HG03280 (cell line): Measurements from ENCODE around the gene DYNLL2.
"Not testable (repeated sequence)": the region's sequence is repeated elsewhere in the genome, so short reads cannot be mapped to it uniquely, and the experiment has no call there.

Experiments used
- ATAC-seq: cut with Tn5 transposase; IDR thresholded peaks from one replicate; pipeline ENCODE4 v1.9.1; 2021; ENCODE audit warnings: mild to moderate bottlenecking, moderate library complexity; ENCODE audit not compliant: unreplicated experiment

The DYNLL2 gene

DNA sequence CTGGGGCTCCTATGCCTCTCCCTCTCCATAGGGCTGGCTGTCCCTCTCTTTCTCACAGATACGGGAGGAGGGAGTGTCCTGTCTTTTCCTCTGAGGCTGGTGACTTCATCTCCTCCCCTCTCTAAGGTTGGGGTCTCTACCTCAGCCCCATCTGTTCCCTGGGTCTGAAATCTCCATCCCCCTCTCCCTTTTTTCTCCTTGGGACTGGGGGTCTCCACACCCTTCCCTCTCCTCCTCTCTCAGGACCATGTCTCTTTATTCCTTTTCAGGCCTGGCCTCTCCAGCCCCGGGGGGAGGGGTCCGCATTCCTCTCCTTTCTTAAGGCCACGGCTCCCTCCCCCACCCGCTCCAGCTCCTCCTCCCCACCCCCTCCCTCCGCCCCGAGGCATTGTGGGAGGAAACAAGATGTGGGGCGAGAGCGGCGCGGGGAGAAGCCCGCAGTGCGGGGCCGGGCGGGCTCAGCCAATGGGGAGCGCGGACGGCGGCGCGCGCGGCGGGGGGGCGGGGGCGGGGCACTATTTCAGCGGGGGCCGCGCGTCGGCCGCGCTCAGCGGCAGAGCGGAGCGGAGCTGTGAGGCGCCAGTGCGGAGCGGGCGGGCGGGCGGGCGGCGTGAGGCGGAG, at the start of gene DYNLL2:
DYNLL2 (plus strand) TSS at position 550 of the 621 bp plus-strand sequence. CDS start 3,672 bp downstream, outside the sequence.
- ATAC-seq = peak; percentile 73

DNA sequence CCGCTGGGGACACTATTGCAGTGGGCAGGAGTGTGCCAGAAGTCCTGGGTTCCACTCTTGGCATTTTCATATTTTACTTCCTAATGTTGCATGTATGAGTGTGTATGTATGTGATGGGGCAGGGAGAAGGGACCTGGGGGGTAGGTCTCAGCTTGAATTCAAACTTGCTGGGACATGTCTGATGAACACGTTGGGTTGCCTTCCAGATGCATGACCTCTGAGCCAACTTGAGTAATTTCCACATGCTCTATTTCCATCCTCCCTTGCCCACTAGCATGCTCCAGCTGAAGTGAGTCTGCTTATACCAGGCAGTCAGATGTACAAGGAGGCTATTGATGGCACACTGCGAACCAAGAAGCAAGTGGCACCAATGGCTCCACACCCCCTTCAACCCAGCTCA, 43.2 kb upstream of the DYNLL2 start:
- no peak for ATAC-seq

DNA sequence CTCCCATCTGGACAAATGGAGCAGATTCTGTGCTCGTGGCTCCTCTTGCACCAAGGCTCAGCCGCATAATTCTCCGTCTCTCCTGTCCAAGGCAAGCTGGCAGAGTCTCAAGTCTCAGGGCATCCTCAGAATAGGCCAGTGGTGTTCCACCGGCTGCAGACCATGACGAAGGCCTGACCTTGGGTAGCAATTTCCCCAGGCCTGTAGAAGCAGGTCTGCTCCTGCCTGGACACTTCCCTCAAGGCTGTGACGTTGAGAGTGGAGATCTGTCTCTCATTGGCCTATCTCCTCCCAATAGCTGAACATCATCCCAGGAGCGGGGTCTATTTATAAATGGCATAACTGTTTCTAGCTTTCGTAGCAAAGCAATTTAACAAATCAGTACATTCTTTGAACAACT, 42.8 kb upstream of the DYNLL2 start:
- ATAC-seq = no peak

DNA sequence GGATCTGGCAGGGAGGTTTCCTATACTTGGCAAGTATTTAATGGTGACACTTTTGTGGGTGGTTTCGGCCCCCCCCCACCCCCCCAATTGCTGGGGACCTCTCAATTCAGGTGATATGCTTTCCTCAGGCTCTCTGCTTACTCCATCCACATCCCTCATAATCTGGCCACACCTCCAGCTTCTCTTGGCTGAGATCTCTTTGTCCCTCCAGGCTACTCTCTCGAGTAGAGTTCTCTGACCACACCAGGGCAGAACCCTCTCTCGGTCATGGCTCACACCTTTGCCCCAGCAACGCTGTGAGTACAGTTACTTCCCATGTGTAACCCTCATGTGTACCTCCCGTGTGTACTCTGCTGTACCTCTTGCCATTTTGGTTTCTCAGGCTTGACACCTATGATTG, 42.1 kb upstream of the DYNLL2 start:
- no peak for ATAC-seq

DNA sequence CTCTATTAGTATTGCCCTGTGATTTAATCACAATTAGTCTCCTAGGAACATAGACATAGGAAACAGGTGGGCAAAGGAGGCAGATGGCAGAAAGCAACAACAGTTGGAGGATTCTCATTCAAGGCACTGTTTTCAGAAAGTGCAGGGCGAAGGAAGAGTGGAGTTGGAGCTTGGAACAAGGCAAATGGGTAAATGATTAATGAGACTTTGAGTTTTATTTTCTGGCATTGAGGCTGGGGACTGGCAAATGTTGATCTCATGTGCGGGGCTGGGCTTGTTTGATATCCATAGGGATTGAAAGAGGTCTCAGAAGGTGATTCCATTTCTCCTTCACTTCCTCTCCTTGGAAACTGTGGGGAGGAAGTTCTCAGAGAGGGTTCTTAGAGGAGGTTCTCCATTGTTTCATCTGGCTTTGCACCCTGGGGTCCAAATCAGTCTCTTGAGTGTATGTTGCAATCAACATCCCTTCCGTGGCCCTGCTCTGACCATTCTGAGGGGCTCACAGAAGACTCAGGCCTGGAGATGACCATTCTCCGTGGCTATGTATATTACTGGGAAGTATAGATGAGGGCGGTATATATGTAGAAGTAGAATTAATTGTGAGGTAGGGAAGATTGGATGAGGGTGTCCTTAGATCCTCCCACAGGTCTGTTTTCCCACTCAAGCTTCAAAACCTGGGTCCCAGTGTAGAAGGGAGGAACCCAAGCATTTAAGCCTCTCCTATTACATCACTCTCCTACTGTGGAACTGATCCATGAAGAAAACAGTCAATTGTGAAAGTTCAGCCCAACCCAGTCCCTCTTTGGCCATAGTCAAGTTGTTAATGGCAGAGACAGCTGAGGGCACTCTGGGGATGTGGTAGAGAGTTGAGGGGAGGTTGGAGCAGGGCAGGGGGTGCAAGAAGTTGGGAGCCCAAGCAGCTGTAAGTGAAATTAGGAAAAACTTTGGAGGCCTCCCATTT, 39.7 kb upstream of the DYNLL2 start:
- ATAC-seq = no peak

DNA sequence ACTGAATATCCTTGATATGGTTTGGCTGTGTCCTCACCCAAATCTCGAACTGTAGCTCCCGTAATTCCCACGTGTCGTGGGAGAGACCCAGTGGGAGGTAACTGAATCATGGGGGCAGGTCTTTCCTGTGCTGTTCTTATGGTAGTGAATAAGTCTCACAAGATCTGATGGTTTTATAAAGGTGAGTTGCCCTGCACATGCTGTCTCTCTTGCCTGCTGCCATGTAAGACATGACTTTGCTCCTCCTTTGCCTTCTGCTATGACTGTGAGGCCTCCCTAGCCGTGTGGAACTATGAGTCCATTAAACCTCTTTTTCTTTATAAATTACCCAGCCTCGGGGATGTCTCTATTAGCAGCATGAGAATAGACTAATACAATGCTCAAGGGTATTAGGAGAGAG, 39.0 kb upstream of the DYNLL2 start:
- ATAC-seq = not testable (repeated sequence)

DNA sequence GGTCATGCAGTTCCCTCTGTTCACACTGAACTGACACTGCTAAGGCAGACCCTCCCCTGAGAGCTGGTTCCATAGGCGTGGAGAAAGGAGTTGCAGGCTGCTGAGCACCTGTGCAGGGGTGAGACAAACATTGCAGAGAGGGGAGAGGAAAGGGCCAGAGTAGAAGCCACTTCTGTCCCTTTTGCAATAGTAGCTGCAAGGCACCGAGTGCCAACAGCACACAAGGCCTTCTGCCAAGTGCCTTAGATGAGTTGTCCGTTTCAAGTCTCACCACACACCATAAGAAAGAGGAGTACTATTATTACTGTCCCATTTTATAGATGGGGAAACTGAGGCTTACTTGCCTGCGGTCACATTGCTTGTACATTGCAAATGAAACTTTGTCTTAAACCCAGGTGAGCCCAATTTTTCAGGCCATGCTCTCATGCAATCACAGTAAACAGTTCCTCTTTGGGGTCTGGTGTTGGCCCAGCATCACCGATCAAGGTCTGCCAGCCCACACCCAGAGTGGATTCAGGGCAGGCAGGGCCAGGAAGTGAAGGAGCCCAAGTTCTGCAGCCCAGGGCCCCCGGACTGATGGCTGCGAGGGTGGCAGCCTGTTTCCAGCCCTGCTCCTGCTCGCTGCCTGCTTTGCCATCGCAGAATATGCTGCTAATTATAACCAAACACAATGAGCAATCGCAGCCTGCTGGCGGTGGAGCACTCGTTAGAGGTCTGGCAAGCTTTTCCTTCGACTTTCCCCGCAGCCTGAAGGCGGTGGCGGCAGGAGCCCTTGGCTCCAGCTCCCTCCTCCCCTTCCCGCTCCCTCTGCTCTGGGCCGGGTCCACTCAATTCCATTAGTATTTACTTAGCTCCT, 36.8 kb upstream of the DYNLL2 start:
- ATAC-seq = no peak

DNA sequence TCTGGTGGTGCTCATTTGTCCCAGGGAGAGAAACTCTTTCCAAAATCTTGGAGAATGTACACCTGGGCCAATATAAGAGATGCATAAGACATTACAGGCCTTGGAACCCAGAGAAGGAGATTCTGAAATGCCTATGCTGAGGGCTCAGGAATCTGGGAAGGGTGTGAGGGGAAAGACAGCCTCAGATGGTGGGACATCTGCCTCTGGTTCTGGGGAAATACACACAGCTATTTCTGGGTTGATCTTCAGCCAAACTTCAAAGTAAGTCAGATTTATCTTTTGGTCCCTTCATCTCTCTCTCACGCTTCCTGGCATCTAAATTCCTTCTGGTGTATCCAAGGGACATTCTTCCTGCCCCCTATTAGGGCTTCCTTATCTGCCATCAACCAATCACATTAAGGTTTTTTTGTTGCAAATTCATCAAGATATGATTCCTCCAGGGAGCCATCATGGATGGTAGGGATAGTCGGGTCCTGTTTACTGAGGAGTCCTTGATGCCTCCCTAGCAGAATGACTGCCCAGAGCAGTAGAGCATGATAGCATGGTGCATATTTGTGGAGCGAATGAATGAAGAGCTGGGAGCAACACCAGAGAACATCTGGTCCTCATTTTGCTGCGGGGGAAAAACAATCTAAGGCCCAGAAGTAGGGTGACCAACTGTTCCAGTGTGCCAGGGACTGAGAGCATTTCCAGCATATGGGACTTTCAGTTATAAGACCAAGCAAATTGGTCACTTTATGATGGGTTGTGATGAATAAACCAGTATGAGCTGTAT, 35.7 kb upstream of the DYNLL2 start:
- ATAC-seq = no peak

DNA sequence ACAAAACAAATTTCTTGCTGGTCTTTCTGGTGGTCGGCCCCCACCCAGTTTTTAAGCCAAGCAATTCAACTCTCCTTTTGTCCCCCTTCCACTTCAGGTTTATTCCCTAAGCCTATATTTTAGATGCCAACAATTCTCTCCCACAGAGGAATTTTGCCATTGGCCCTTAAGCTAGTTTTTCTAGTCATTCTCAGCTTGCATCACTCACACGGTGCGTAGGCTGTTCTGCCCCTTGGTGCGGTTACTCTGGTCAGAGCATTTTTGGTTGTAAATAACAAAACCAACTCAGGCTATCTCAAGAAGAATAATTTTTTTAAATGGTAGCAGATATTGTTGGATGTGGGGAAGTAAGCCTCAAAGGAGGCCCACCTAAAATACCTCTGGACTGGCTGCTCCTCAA, 33.7 kb upstream of the DYNLL2 start:
- no peak for ATAC-seq

DNA sequence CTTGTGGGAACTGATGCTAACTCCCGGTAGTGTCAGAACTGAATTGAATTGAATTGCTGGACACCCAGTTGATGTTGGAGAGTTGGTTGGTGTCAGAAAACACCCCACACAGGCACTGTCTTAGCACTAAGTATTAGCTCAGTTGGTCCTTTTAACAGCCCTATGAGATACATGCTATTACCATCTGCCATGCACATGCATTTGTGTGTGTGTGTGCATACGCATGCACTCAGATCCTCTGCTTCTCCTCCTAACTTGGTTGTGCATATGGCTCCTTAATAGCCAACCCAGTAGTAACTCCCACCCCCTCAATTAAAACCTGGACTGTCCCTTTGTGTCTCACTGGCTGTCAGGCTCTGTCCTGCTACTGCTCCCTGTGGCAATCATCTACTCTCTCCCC, 32.3 kb upstream of the DYNLL2 start:
- ATAC-seq = no peak

DNA sequence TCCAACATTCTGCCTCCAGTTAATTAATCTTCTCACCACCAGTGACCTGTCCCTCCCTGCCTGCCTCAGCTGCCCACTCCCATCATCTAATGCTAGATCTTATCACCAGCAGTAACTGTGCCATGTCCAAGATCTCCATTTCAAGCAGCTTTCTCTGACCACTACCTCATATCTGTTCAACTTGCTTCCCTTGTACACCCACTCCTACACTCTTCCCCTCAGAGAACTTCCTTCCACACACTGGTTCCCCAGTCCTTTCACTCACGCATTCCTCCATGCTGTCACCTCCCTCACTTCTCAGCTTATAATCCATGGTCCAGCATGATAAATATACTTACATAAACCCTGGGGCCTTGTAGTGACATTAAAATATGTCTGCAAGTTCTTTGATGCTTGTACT, 31.8 kb upstream of the DYNLL2 start:
- no peak for ATAC-seq

DNA sequence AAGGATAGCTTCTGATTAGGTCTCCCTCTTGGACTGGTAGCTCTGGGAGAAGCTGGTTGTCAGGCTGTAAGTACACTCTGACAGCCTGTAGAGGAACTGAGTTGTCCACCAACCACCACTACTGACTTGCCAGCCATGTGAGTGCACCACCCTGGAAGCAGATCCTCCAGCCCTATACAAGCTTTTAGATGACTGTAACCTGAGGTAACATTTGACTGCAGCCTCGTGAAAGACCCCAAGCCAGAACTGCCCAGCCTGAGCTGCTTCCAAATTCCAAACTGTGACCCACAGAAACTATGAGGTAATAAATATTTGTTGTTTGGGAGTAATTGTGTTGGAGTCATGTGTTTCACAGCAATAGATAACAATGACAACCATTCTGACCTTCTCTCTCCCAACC, 30.8 kb upstream of the DYNLL2 start:
- no peak for ATAC-seq

DNA sequence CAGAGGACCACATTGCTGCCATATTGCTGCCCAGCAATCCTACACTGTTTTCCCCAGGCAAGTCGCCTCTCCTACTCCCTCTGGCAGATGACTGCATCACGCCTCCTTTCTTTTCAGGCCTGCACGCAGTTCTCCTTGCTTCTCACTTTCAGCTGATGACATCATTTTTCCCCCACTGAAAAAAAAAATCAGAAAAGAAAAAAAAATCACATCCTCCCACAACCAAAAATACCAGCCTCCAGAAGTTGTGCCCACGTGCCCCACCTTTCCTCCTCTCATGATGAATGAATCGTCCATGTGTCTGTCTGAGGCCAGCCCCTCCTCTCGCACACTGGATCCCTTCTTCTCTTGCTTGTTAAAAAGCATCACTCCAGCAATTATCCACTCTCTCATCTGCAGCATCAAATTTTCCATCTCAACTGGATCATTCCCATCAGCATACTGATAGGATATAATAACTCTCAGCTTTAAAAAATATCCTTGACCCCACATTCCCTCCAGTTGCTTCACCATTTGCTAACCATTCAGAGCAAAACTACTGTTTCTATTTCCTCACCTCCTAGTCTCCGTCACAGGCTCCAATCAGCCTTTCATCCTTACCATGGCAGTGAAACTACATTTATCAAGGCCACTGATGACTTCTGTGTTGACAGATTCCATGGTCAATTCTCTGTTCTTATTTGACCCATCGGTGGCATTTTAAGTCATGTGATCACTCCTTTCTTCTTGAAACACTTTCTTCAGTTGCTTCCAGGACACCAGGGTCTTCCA, 30.1 kb upstream of the DYNLL2 start:
- no peak for ATAC-seq

DNA sequence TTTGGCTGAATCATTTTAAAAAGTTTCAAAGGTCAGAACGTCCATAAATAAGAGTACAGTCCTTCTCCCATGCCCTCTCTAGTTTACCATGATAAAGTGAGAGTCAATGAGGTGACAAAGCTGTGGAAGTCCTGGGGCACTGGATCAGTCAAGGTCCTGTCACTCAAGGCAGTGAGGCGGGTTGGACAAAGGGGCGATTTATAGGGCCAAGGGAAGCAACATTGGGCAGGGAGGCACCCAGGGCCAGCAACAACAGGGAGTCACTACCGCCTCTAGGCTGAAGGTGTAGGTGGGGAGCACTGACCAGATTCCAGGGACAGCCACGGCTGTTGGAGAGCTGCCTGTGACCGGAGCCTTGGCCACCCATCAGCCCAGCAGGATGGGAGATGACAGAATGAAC, 28.6 kb upstream of the DYNLL2 start:
- no peak for ATAC-seq

DNA sequence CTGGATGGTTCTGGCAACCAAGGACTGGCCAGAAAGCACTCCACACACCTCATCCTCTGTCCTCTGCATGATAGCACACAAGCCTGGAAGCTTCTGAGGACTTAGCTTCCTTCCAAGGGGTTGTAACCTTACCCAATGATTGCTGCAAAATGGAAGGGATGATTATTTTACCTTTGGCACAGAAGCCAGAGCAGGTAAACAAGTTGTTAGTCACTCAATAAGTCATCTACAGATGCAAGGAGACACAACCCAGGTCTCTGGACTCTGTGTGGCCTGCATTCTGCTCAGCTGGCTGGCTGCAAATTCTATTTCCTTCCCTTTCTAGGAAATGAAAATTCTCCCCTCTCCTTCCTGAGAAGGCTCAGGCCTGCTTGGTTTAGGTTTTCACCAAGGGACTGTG, 26.7 kb upstream of the DYNLL2 start:
- no peak for ATAC-seq

DNA sequence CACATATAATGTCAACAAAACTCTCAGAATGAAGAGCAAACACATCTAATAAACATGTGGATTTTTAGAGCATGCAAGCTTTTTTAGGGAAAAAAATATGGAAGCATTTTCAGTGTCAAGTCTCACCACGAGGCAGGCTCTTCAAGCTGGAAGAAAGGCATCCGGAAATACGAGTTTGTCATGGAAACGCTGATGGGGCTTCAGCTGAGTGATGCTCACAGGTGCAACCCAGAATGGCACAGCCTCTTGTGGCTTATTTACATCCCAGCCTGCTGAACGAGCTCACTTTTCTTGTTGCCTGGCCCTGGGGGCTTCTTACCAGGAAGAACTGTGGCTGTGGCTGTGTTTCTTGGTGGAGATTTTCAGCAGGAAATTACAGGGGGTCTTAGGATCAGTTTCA, 24.1 kb upstream of the DYNLL2 start:
- no peak for ATAC-seq

DNA sequence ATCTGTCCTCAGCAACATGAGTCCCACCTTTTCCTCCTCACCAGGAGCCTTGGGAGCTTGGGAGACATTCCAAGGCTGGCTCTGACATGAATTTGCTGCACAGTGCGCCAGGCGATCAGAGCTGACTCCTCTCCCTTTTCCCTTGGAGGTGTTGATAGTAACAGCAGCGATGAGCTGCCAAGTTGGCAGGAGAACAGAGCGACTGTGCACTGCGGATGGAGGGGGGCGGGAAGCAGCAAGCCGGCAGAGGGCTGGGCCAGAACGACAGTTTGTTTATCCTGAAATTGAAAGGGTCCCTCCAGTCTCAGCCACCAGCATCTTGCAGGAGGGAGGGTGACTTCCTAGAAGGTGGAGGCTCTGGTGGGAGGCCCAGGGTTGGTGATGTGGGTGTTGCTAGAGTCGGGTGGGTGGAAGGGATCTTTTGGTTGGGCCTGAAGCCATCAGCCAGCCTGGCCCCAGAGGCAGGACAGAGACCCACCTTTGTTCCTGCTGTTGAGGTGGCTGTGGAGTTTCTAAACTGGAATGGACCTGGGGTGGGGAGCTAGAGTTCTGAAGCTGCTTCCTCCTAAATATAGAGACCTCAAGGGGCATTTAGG, 22.5 kb upstream of the DYNLL2 start:
- ATAC-seq = no peak

DNA sequence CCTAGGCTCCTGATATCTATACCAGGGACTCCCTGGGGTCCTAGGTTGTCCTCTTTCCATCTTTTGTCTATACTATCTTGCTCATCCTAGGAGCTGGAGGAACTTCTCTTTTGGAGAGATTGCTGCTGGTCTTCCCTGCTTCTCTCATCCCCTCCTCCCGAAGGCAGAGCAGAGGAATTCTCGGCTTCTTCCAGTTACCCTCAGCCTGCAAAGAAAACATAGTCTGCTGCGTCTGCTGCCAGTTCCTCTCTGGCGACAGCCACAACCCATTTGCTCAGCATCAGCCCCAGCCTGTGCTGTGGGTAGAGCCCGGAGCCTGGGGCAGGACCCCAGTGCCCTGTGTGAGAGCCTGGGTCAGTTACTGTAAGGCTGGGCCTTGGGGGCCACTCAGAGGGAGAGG, 21.5 kb upstream of the DYNLL2 start:
- ATAC-seq = no peak

DNA sequence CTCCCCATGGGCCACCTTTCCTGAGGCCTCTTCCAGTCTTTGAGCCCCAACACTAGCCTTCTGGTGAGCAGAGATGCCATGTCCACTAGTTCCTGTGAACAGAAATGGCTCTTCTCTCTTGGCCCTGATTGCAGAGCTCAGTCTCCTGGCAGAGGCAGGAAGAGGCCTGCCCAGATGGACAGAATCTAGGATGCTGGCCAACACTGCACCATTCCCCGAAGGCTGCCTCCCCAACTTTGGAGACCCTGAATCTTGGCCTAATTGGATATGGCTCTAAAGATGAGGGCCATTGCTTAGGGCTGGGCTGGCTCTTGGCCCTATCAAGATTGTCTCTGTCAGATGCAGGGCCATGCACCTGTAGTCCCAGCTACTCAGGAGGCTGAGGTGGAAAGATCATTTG, 18.0 kb upstream of the DYNLL2 start:
- no peak for ATAC-seq

DNA sequence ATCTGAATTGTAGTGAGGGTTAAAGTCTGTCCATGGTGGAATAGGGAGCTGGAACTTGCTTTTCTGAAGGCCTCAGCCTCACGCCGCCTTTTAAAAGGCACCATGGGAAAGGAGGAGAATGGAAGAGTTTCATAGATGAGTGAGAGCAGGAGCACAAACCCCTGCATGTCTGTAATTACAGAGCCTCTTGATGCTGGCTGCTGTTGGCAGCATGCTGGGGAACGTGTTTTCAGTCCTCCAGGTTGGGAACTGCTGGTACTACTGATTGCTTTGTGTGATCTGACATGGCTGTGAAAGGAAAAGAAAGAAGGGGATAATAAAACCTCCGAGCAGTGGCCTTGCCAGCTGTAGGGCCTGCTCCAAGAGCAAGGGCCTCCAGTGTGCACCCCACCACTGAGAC, 16.8 kb upstream of the DYNLL2 start:
- no peak for ATAC-seq
